GM10266 (cell line): ENCODE data around the gene RASSF1.

ENCODE experiments used
- DNase-seq: peaks from one replicate; pipeline ENCODE4 v3.0.0; 2012; ENCODE audit errors: extremely low spot score
- CTCF ChIP-seq: IDR thresholded peaks from 2 replicates; pipeline ENCODE4 v1.5.1; 2012; ENCODE audit warnings: mild to moderate bottlenecking, low read depth; ENCODE audit not compliant: control insufficient read depth, insufficient read depth; ENCODE audit errors: missing control alignments

RASSF1 gene

GRCh38 chr3:50354850-50355249 is 14.2 kb upstream of the RASSF1 start:
- TF ChIP-seq CTCF = no peak
- DNase-seq = no peak

DNA sequence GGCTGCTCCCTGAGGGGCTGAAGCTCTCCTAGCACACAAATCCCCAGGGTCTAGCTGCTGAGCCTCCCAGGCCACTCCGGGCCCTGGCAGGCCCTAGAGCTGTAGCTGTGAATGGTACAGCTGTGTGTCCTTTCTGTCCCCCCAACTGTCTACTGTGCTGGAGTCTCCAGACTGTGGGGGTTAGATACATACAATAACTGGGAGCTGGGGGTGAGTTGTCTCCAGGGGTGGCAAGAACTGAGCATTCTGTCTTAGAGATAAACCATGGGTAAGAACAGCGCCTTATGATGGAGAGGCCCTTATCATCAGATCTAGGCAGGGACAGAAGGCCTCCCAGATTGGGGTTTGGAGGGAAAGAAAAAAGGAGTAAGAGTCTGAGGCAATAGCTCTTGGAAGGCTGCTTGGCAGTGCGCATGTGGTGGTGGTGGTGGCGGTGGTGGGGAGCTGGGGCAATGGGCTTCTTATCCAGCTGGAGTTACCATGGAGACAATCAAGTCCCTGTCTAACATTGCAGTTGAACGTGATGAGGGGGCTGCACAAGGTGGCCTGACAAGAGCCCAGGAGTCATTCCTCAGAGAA is 13.6 kb upstream of the RASSF1 start:
- no peak for TF ChIP-seq CTCF
- no peak for DNase-seq

GRCh38 chr3:50353245-50354004 is 12.8 kb upstream of the RASSF1 start:
- no peak for DNase-seq
- no peak for TF ChIP-seq CTCF

DNA sequence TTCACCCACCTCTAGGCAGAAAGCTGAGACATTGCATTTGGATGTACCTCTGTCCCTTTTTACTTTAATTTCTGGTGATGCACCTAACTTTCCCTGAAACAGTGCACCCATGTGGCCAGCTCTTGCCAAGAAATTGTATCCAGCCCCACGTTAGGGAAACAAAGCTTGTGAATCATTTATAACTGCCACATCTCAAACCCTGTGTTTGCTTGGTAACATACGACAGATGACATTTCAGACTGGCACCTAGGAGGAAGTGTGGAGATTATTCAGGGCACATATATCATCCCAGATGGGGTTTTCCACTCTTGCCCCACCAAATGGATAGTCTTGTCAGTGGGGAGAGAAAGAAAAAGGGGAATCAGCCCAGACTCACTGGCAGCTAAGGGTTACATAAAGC is 12.1 kb upstream of the RASSF1 start:
- no peak for DNase-seq
- no peak for TF ChIP-seq CTCF

- TF ChIP-seq CTCF = no peak
- DNase-seq = no peak
Observed at GRCh38 chr3:50351323-50351697, 10.7 kb upstream of the RASSF1 start.

- peak; percentile 94 for DNase-seq
- TF ChIP-seq CTCF = no peak
Observed at GRCh38 chr3:50350527-50351322, 10.1 kb upstream of the RASSF1 start, which contains the start of the genes CYB561D2 and NPRL2. Gene CYB561D2 (plus strand): TSS chr3:50350862. CDS start chr3:50351434, 572 bp downstream. Gene NPRL2 (minus strand): TSS chr3:50350775. CDS start chr3:50350652, 123 bp downstream.
